EH (cell line): ENCODE measurements around the gene CERS3.
A peak's percentile ranks its signal among the peaks of the same experiment; 100 is the strongest.

Experiments used
- DNase-seq: peaks from one replicate; pipeline ENCODE4 v3.0.0-alpha.2; 2015; ENCODE audit warnings: low read depth

Gene CERS3

GRCh38 chr15:100529556-100529955 lies 806 bp upstream of the CERS3 start:
- no peak for DNase-seq

- no peak for DNase-seq
Observed at GRCh38 chr15:100526027-100526481, 2.7 kb downstream of the CERS3 start.

GRCh38 chr15:100525436-100525835 lies 3.3 kb downstream of the CERS3 start:
- no peak for DNase-seq

GRCh38 chr15:100524326-100524725 lies 4.4 kb downstream of the CERS3 start:
- no peak for DNase-seq

GRCh38 chr15:100521907-100522306 lies 6.8 kb downstream of the CERS3 start:
- no peak for DNase-seq

GRCh38 chr15:100520132-100520921 lies 8.4 kb downstream of the CERS3 start:
- DNase-seq, result no peak

GRCh38 chr15:100517846-100518245 lies 10.9 kb downstream of the CERS3 start:
- no peak for DNase-seq

- DNase-seq, result no peak
Observed at GRCh38 chr15:100516643-100517512, 11.9 kb downstream of the CERS3 start.

- no peak for DNase-seq
Observed at GRCh38 chr15:100515758-100516157, 13.0 kb downstream of the CERS3 start.

GRCh38 chr15:100508641-100509300 lies 20.0 kb downstream of the CERS3 start:
- DNase-seq, result no peak

- no peak for DNase-seq
Observed at GRCh38 chr15:100502651-100503050, 26.1 kb downstream of the CERS3 start.

GRCh38 chr15:100501117-100501516 lies 27.6 kb downstream of the CERS3 start:
- no peak for DNase-seq

GRCh38 chr15:100500226-100500990 lies 28.3 kb downstream of the CERS3 start:
- DNase-seq, result no peak

GRCh38 chr15:100495861-100496260 lies 32.9 kb downstream of the CERS3 start:
- no peak for DNase-seq

GRCh38 chr15:100493213-100493612 lies 35.5 kb downstream of the CERS3 start:
- no peak for DNase-seq

GRCh38 chr15:100484443-100484842 lies 44.3 kb downstream of the CERS3 start:
- no peak for DNase-seq

- DNase-seq, result no peak
Observed at GRCh38 chr15:100483370-100483769, 45.4 kb downstream of the CERS3 start.

- no peak for DNase-seq
Observed at GRCh38 chr15:100476805-100477204, 51.9 kb downstream of the CERS3 start.

- DNase-seq, result no peak
Observed at GRCh38 chr15:100472736-100473135, 56.0 kb downstream of the CERS3 start.

GRCh38 chr15:100471933-100472332 lies 56.8 kb downstream of the CERS3 start:
- no peak for DNase-seq

- peak; percentile 3 for DNase-seq
Observed at GRCh38 chr15:100468285-100468684, 60.5 kb downstream of the CERS3 start.

GRCh38 chr15:100466073-100466472 lies 62.7 kb downstream of the CERS3 start:
- no peak for DNase-seq
